Fibroblast of skin of right quadriceps (primary cell): Measurements from ENCODE around the gene GBX1.

Source experiments
- DNase-seq: peaks from one replicate; pipeline ENCODE4 v3.0.0-alpha.2; 2013

GBX1 gene

DNA sequence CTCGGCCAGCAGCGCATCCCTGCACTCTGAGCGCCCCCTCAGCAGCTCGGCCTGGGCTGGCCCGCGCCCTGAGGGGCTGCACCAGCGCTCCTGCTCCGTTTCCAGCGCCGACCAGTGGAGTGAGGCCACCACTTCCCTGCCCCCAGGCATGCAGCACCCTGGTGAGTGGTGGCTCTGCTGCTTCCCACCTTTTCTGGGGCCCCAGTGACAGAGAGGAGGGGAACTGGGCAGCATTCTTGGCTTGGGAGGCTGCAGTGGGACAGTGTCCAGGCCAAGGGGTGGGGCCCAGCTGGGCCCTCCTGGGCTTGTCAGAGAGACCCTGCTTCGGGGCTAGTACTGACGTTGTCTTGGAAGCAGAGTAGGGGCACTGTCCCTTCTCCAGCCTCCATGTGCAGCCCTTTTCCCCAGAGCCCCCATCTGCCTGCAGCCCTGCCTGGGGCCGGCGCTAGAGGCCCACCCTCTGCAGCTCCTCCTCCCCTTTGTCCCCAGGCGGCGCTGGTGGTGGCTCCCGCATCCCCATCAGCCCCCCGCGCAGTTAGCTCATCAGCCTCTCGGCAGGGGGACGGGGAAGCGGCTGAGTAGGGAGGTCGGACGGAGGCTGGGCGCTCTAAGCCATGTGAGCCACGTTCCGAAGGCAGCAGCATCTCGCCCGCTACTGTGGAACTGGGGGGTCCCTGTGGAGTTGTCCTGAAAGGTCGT is 29.2 kb downstream of the GBX1 start:
- no peak for DNase-seq

DNA sequence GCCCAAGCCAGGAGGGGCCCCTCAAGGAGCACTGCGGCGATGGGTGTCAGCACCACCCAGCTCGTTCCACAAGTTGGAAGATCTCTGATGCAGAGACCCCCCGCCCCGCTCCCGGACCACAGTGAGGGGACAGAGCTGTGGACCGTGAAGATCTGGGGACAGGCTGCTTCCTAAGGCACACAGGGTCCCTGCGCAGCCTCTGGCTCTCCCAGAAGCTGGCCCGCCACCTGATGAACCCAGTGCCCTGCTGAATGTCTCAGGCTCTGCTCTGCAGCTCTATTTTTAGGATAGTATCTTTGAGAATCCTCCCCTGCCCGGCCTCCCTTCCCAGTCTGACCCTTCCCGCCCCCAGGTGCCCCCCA is 29.7 kb downstream of the GBX1 start:
- DNase-seq, result no peak

DNA sequence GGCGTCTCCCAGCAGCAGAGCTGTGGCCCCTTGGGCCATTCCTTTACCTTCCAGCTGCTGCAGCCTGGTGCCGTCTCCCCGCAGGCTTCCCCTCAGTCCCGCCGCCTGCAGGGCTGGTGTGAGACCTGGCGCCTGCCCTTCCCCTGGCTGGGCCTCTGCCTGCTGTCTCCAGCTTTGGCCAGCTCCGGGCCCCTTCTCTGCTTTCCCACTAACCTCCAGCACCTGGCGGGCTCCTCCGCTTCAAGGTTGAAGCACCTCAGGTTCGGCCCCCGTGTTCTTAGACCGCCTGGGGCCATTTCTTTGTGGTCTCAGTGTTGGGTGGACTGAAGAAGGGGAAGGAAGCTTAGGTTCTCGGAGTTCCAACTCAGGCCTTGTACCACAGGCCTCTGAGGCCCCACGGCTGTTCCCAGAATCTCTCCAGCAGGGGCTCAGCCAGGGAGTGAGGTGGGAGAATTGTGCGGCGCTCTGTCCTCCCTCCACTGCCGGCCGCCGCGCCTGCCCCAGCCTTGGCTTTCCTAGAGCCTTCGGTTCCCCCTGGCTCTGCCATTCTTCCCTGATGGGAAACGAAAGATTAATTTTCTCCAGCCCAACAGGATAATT is 30.3 kb downstream of the GBX1 start:
- no peak for DNase-seq

DNA sequence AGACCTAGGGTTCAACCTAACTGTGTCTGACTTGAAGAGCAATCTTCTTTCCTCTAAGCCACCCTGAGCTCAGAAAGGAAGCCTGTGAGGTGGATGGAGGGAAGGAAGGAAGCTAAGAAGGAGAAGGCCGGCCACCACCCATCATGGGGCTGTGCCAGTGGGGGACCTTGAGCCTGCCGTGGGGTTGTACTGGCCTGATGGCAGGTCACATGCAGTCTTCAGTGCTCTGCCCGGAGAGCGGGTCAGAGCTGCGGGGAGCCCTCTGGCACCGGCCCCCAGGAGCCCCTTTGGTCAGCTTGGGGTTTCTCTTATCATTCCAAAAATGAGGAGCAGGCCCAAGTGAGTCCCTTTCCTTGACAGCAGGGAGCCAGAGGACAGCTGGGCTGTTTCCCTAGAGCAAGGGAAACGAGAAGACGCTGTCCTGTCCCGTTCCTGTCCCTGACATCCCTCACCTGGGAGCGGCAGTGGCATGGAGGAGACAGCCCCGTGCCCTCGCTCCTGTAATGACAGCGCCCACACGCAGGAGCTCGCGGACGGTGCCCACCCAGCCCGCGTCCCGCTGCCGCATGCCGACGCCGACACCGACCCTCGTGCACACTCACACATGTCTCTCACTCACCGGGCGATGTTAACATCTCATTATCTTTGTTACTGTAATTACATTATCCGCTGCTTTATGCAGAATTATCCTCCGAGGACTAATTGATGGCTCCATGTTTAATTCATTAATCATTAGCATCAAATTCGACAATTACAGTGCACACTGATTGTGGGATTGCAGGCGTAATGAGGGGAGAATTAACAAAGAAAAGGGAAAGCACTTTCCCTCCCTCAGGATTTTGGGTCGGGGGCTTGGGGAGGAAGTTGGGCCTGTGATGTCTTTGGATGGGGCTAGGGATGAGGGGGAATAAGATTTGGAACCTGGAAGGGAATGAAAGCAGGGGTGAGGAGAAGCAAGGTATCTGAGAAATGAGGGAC is 31.3 kb downstream of the GBX1 start:
- no peak for DNase-seq

DNA sequence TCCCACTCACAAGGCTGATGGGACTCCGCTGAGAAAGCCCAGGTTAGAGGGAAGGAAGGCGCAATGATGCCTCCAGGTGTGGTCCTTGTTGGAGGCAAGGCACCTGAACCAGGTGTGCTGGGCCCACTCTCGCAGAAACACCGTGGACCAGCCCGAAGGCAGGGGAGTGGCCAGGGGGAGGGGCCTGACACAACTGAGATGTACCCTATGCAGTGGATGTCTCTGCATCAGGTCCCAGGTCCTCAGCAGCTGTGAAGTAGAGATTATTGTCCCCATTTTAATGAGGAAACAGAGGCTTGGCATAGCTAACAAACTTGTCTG is 32.0 kb downstream of the GBX1 start:
- DNase-seq, result no peak

DNA sequence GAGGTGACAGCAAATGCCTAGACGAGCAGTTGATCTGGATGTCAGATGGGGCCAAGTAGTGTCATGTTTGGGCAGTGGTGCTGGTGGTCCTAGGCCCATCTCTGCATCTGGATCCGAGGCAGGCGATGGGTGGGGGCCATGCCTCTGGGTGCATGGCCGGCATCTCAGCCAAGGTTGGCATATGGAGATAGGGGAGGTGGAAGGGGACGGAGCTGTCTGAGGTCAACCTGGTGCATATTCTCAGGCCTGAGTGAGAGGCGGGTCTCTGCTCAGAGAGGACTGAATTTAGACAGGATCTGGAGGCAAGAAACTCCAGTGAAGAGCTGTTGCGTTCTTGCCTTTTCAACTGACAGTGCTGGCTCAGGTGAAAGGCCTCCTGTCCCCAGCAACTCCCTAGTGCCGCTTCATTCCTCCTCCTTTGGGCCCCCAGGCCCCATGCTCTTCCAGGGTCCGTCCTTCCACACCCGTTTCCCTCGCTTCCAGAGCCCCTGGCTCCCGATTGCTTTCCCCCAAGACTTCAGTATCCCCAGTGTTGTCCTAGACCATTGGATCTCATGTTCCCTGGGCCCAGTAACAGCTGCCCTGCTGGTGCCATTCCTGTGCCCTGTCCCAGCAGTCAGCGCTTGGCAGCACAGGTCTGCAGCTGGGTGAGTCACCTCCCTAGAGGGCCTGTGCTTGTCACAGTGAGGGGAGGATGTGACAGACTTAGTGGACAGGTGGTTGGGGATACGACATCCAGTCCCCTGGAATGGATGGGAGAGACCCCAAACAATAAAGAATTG is 32.6 kb downstream of the GBX1 start:
- DNase-seq, result no peak

DNA sequence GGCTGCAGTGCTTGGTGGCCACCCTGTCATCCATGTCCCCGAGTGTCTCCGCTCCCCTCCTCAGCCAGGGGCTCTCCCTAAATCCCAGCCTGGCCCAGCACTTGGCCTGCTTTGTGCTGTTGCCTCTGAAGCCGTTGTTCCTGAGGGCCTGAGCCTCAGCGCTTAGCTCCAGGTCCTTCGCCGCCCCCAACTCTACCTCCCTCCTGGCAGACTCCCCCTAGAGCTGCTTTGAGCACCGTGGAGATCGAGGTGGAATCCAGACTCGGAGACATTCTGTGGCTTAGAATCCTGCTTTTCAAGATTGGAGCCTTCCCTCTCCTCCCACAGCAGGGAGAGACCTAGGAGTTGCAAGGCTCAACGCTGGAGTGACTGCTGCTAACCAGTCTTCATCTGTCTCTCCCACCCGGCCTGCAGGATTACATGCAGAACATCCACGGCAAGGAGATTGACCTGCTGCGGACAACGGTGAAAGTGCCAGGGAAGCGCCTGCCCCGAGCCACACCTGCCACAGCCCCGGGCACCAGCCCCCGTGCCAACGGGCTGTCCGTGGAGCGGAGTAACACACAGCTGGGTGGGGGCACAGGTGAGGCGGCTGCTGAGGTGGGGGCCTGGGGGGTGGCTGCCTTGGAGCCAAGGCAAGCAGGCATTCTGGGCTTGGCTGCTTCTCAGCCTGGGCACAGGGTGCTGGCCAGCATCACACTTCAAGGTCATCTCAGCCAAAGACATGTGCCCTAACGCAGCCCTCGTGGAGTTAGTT is 33.3 kb downstream of the GBX1 start:
- no peak for DNase-seq

DNA sequence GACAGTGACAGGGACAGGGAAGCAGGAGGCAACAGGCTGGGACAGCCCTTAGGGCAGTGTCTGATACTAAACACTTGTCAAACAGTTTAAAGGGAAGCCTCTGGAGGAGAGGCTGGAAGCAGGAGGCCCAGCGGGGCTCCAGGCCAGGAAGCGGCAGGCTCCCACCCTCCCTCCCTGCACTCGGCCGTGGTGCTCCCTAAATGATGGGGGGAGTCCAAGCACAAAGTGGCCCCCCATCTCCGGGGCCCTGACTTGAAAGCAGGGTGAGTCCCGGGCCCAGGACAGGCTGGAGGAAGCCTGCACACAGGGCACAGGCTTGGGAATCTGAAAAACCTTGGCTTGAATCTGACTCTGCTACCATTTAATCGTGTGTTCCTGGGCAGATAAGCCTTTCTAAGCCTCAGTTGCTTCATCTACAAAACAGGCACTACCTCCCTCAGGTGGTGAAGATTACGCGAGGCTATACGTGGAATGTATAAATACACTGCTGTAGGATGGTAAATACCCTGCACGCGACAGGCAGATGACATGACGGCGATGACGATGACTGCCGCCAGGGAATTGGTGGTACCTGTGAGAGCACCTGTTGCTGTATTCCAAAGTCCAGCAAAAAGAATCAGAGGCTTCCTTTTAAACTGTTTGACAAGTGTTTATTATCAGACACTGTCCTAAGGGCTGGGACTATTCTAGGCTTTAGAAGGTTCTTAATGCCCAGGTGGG is 34.1 kb downstream of the GBX1 start:
- no peak for DNase-seq

DNA sequence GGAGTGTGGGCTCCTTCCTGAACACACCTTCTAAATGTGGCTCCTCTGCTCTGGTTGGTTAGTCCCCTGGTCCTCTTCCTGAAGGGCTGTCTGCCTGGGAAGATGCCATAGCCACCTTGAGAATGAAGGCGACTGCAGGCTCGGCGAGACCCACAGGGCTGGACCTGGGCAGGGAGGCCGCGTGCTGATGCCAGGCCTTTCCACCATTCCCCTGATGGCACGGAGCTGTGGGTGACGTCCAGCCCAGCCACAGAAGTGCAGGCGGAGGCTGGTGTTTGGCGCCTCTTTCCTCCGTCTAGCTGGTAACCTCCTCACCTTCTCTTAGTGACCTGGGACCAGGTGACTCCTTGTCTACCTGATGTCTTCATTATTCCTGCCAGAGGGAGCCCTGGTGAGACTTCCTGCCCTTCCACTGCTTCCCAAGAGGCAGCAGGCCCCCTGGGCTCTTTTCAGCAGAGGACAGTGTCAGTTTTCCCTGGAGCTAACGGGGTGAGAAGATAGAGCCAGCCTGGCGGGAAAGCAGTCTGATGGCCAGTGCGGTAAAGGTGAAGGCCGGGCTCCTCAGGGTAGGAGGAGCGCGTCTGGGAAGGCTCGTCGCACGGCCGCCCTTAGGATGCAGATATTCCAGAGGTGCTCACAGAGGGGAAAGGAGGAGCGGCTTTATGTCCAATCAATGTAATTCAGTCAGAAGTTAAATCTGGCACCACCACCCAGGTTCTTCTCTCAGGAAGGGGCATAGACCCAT is 34.9 kb downstream of the GBX1 start:
- DNase-seq, result no peak

DNA sequence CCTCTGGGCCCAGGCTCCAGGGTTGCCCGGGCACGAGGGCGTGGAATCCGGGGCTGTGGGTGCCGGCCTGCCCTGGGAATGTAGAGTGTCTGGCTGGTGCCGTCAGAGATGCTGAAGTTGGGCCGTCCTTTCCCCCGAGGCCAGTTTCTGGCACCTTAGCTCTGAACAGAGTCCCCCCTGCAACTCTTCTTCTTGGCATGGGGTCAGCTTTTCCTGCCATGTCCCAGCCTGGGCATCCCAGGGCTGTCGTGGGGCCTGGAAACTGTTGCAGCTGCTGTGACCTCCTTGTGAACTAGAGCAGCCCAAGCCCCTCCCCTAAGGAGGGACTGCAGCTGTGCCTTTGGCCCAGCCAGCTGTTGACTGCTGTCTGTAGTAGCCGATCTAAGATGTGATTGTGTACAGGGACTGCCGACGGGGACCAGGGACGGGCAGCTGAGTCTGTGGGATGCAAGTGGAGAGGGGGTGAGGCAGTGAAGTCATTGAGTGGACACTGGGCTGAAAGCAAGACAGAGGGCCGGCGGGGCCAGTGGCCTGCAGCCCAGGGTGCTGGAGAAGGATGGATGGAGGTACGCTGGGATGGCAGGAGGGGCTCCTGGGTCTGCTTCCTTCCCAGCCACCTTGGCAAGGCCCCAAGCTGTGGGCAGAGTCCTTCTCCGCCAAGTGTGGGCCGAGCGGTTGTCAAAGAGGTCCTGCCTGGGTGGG is 35.8 kb downstream of the GBX1 start:
- DNase-seq, result no peak

DNA sequence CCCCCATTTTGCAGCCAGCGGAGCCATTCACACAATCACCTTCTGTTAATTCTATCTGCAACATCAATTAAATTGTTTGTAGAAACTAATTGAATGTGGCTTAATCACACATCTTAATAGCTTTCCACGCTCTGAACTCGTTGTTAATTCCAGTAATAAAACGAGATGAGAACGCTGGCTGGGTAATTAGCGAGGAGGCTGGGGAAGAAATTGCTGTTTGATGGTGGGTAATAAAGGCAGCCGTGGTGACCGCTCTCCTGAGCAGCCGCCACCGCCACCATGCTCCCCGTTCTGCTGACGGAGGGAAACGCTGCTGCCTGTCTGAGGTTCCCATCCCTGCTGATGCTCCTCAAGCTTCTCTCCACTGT is 36.3 kb downstream of the GBX1 start:
- DNase-seq, result no peak

DNA sequence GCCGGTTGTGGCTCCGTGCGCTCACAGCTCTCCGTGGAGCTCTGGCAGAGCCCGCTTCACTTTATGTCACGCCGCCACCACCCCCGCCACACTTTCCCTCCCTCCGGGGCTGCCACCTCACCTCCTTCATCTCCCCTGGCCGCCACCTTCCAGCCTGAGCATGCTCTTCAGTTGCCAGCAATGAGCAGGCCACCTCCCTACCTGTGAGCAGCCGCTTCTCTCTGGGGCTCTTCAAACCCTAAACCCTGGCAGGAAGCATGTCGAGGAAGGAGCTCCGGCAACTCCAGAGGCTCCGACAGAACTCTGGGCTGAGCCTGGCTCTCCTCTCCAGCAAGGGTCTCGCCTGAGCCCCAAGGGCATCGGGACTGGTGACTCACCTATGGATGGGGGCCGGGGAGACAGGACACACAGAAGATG is 36.7 kb downstream of the GBX1 start:
- DNase-seq, result no peak

DNA sequence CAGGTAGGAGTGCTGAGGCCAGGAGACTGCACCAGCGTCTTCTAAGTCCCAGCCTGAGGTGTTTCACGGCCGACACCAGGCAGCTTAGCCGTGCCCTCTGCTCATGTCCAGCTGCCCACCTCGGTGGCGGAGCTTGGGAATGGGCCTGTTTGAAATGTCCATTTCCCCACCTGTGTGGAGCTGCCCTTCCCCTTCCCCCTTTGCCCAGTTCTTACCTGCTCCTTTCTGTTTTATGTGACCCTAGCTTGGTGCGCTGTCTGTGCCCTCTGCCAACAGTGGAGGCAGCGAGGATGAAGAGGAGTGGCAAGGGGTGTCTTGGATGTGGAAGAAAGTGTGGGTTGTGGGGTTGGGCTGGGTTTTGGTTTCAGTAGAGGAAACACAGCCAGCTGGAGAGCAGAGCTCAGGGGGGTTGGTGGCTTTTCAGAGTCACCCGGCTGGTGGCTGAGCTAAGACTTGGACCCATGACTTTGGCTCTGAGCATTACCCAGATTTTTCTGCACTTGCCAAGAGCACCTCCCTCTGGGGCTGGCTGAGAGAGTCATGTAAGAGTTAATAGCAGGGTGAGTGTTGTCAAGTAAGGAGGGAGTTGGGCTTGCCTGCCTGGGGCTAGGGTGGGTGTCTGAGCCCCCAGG is 37.4 kb downstream of the GBX1 start:
- no peak for DNase-seq

DNA sequence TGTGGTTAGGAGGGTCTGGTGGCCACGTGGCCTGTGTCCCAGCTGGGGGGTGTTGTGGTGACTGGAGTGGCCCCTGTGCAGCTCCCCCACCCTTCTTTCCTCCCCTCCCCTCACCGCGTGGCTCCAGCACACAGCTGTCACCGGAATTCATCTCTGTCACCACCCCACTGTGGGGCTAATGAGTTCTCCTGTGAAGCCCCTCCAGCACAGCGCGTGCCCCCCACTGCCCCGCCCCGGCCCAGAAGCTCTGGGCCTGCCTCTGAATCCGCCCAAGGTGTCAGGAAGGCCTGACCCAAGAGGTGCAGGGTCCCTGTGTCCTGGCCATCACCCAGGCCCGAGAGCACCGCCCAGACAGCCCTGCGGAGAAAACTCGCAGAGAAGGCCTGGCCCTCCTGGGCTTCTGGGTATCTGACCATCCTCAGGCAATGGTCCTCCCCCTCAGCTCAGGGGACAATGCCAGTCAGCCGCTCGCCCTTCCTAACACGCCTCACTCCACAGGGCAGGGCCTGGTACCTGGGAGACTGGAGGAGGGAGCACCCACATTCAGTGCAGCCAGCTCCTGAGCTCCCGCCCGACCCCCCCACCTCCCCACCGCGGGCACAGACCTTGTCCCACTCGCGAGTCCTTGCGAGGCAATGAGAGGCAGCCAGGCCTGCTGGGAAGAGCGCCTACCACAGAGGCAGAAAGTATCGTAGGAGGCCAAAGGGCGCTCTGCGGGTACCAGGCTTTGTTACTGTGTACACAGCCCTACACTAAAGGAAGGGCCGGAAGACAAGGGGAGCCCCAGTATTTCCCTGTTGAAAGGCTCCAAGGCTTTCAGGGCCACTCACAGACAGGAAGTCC is 38.2 kb downstream of the GBX1 start:
- DNase-seq, result no peak

DNA sequence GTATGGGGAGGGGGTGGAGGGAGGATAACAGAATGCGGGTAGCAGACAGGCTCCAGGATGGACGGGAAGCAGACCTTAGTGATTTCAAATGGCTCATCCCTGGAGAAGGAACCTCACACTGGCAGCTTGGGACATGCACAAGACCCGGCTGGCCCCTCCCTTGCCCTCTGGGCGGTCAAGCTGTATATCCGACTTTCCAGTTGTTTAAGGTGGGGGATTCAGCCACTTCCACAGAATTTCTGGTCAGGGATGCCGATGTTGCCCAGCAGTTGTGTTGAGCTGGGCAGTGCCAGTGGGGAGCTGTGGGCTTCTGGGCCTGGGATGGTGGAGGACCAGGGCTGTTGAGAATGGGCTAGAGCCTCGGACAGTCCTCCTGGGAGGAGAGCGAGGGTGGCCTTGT is 38.8 kb downstream of the GBX1 start:
- DNase-seq, result no peak

DNA sequence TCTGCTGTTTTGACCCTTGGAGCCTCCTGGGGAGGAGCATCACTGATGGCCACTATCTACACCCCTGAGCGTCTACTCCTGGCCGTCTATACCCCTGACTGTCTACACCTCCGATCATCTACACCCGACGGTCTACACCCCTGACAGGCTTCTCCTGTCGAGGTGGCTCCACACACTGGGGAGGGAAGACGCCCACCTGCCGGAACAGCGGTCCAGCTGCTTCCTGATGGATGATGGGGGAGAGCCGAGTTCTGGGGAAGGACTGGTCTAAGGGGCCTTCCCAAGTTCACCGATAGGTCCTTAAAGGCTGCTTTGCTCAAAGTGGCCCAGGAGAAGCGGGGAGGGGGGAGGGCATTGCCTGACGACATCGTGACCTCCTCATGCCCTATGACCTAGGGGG is 39.4 kb downstream of the GBX1 start:
- DNase-seq, result no peak

DNA sequence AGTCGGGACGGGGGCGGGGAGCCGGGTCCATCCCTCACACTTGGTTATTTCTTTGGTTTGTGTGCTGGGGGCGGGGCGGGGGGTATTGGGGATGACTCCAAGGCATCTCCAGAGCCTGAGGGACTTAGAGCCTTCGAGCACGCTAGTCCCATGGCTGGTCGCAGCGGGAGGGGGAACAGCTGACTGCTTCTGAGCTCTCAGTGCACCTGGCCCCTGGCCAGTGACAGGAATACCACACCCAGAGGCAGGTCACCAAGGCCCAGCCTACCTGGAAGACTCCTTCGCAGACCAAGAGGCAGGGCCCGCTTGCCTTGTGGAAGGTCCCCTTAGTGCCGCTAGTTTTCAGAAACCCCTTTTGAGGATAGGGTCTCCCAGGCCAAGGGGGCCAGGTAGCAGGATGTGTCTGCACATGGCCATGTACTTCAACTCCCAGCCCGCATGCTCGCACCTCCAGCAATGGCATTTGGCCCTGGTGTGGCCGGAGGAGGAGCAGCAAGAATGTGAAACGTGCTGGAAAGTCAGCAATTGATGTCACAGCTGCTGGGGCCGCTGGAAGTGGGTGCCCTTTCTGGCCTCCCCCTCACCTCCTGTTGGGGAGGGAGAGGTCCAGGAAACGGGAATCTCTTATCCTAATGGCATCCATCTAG is 40.9 kb downstream of the GBX1 start:
- no peak for DNase-seq

DNA sequence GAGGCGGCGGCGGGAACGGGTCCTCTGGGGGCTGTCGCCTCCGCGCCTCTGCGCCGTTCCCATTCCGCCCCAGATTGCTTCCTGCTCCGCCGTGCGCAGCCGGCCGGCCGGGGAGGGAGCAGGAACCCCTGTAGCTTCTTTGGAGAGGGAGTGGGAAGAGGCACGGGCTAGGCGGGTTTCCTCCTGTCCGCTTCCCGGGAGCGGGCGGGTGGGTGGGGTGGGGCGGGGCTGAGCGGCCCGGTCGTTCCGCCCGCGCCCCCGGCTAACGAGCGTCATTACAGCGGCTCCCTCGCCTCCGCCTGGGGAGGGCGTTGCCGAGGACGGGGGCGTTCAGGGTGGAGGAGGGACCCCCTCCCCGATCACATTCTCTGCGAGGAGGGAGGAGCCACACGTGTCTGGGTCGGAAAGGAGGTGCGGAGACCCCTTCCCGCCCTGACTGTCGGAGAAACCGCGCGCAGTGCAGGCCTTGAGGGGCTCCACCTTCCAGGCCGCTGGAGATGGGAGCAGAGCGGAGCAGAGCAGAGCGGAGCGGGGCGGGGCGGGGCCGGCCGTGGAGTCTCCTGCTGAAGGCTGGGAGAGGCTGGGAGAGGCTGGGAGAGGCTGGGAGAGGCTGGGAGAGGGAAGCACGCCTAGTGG is 41.5 kb downstream of the GBX1 start:
- DNase-seq, result no peak
